ENCODE measurements around the gene PLCD4. TPM values are rescaled to one million over a fixed set of nuclear protein-coding genes. Genes with fewer than 3 reads are reported as not detected.

The PLCD4 gene
- total RNA-seq, 1 experiment from 2014 or later, result 5.6 TPM

DNA sequence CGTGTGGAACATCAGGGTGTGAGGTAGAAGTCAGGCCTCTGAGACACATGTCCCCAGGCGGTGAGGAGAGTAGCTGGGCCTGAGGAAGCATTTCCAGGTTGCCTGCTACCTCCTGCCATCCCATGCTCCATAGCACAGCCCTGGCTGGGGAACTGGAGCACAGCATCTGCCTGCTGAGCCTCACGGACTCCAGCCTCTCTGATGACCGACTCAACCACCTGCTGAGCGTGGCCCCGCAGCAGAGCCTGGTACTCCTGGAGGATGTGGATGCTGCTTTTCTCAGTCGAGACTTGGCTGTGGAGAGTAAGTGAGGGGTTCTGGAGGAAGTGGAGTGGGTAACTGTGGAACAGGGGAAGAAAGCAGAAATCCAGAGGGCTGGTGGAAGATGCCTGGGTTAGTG, 54.7 kb downstream of the PLCD4 start:
- Histone ChIP-seq H3K27me3 (ENCODE audit: low read length) (no peaks in the 10 kb centered on the region), H3K27ac (ENCODE audit: low read length) (no peak overlapping the region), H2AFZ (ENCODE audit: low read length) (no peak overlapping the region), H3K36me3 (ENCODE audit: low read depth, low read length) (peaks cover 36% of the 10 kb centered on the region), H3K4me1 (ENCODE audit: insufficient read depth, low read length) (peaks cover 20% of the 10 kb centered on the region), H4K20me1 (ENCODE audit: low read length) (no peaks in the 10 kb centered on the region), H3K4me3 (ENCODE audit: low read length) (no peak overlapping the region), H3K4me2 (ENCODE audit: low read length) (no peak overlapping the region), H3K79me2 (ENCODE audit: low read length) (peaks cover 38% of the 10 kb centered on the region), H3F3A (ENCODE audit: low read length, unreplicated experiment) (no peaks in the 10 kb centered on the region), H3K9me2 (replicated peaks; ENCODE audit: low read length) (no peaks in the 10 kb centered on the region), H3K9ac (ENCODE audit: low read length) (no peak overlapping the region), H3K9me3 (ENCODE audit: low read length) (no peaks in the 10 kb centered on the region)
- ChIA-PET CTCF (no interaction called here), POLR2A (ENCODE audit: unreplicated experiment) (no interaction called here)
- no TSS peak for BruUV-seq (replicated peaks)
- no peak for ATAC-seq
- TF ChIP-seq EZH2phosphoT487 (IDR thresholded peaks at IDR 0.05; ENCODE audit: borderline replicate concordance, low read length) (no peak), EZH2 (IDR thresholded peaks at IDR 0.05; ENCODE audit: low read length, unreplicated experiment) (no peak)
- TF ChIP-seq, protein P1, sequence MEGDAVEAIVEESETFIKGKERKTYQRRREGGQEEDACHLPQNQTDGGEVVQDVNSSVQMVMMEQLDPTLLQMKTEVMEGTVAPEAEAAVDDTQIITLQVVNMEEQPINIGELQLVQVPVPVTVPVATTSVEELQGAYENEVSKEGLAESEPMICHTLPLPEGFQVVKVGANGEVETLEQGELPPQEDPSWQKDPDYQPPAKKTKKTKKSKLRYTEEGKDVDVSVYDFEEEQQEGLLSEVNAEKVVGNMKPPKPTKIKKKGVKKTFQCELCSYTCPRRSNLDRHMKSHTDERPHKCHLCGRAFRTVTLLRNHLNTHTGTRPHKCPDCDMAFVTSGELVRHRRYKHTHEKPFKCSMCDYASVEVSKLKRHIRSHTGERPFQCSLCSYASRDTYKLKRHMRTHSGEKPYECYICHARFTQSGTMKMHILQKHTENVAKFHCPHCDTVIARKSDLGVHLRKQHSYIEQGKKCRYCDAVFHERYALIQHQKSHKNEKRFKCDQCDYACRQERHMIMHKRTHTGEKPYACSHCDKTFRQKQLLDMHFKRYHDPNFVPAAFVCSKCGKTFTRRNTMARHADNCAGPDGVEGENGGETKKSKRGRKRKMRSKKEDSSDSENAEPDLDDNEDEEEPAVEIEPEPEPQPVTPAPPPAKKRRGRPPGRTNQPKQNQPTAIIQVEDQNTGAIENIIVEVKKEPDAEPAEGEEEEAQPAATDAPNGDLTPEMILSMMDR (conservative IDR thresholded peaks at IDR 0.05; ENCODE audit: low read depth, low read length), result no peak
- DNase-seq, result no peak
- intact Hi-C loops (cut with micrococcal nuclease), result no loop called here

DNA sequence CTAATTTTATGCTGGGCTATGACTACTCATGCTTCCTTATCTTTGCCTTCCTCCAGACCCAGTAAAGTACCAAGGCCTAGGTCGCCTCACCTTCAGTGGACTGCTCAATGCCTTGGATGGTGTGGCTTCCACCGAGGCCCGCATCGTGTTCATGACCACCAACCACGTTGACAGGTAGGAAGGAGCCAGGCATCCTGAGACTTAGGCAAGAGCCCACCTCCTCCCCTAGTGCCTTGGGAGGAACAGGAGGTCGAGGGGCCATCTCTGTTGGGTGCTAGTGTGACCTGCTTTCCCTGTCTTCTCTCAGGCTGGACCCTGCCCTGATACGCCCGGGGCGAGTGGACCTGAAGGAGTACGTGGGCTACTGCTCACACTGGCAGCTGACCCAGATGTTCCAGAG, 55.1 kb downstream of the PLCD4 start:
- Histone ChIP-seq H2AFZ (ENCODE audit: low read length) (no peak overlapping the region), H3K4me3 (ENCODE audit: low read length) (no peak overlapping the region), H3K9ac (ENCODE audit: low read length) (no peak overlapping the region), H3K36me3 (ENCODE audit: low read depth, low read length) (peaks cover 36% of the 10 kb centered on the region), H3K4me1 (ENCODE audit: insufficient read depth, low read length) (peaks cover 18% of the 10 kb centered on the region), H4K20me1 (ENCODE audit: low read length) (no peaks in the 10 kb centered on the region), H3K27me3 (ENCODE audit: low read length) (no peaks in the 10 kb centered on the region), H3K27ac (ENCODE audit: low read length) (no peak overlapping the region), H3F3A (ENCODE audit: low read length, unreplicated experiment) (no peaks in the 10 kb centered on the region), H3K4me2 (ENCODE audit: low read length) (no peak overlapping the region), H3K9me2 (replicated peaks; ENCODE audit: low read length) (no peaks in the 10 kb centered on the region), H3K79me2 (ENCODE audit: low read length) (peaks cover 34% of the 10 kb centered on the region), H3K9me3 (ENCODE audit: low read length) (no peaks in the 10 kb centered on the region)
- TF ChIP-seq EZH2 (IDR thresholded peaks at IDR 0.05; ENCODE audit: low read length, unreplicated experiment) (no peak), EZH2phosphoT487 (IDR thresholded peaks at IDR 0.05; ENCODE audit: borderline replicate concordance, low read length) (no peak)
- TF ChIP-seq, protein P1 (conservative IDR thresholded peaks at IDR 0.05; ENCODE audit: low read depth, low read length), result no peak
- DNase-seq, result no peak
- no TSS peak for BruUV-seq (replicated peaks)
- ChIA-PET CTCF (no interaction called here), POLR2A (ENCODE audit: unreplicated experiment) (no interaction called here)
- no peak for ATAC-seq
- intact Hi-C loops (cut with micrococcal nuclease), result no loop called here

DNA sequence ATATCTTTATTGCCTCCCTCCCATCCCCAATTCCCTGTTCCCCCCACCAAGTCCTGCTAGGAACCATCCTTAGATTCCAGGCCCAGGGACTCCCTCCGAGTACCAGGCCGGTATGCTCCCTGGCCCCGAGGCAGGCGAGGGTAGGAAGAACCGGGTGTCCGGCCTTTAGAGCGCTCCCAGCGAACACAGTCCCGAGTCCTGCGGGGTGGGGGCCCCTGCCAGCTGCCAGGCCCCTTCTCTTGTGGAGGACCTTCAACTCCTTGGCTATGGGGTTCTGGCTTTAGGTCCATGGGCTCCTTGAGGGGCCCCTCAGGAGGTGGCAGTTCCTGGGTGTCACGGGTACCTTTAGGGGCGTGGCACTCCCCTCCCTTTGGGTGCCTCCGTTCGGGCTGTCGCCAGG, 56.2 kb downstream of the PLCD4 start:
- peaks cover 28% of the 10 kb centered on the region for H3K79me2 ChIP-seq (ENCODE audit: low read length)
- TF ChIP-seq, protein P1 (conservative IDR thresholded peaks at IDR 0.05; ENCODE audit: low read depth, low read length), result no peak
- TF ChIP-seq EZH2phosphoT487 (IDR thresholded peaks at IDR 0.05; ENCODE audit: borderline replicate concordance, low read length) (no peak), EZH2 (IDR thresholded peaks at IDR 0.05; ENCODE audit: low read length, unreplicated experiment) (no peak)
- H3K9ac ChIP-seq (ENCODE audit: low read length), result no peak overlapping the region
- no peak overlapping the region for H3K27ac ChIP-seq (ENCODE audit: low read length)
- no peaks in the 10 kb centered on the region for H3F3A ChIP-seq (ENCODE audit: low read length, unreplicated experiment)
- ATAC-seq (no peak), DNase-seq (no peak)
- H4K20me1 ChIP-seq (ENCODE audit: low read length), result no peaks in the 10 kb centered on the region
- H3K27me3 ChIP-seq (ENCODE audit: low read length), result no peaks in the 10 kb centered on the region
- H2AFZ ChIP-seq (ENCODE audit: low read length), result no peak overlapping the region
- H3K9me3 ChIP-seq (ENCODE audit: low read length), result no peaks in the 10 kb centered on the region
- CTCF ChIA-PET, result no interaction called here
- no peaks in the 10 kb centered on the region for H3K9me2 ChIP-seq (replicated peaks; ENCODE audit: low read length)
- H3K4me2 ChIP-seq (ENCODE audit: low read length), result no peak overlapping the region
- peaks cover 11% of the 10 kb centered on the region for H3K4me1 ChIP-seq (ENCODE audit: insufficient read depth, low read length)
- POLR2A ChIA-PET (ENCODE audit: unreplicated experiment), result no interaction called here
- H3K36me3 ChIP-seq (ENCODE audit: low read depth, low read length), result peaks cover 38% of the 10 kb centered on the region
- H3K4me3 ChIP-seq (ENCODE audit: low read length), result no peak overlapping the region
- no TSS peak for BruUV-seq (replicated peaks)
- intact Hi-C loops (cut with micrococcal nuclease), result no loop called here

All from PC-3 (cell line).